Tibial nerve (tissue), 3 donors: ENCODE results near the gene TNNI3K.

ENCODE experiments used
- CTCF ChIP-seq, 5 experiments: fragments of 200-600 bp in 3 of 5; fragments of 450-650 bp in 2 of 5; sonication (generic) in 3 of 5; IDR thresholded peaks; one replicate each; pipeline ENCODE4 v1.5.1; 2016 to 2019; ENCODE audit warnings: antibody characterized with exemption in 5 of 5, mild to moderate bottlenecking in 3 of 5, moderate library complexity in 2 of 5
- POLR2A ChIP-seq, 2 donors: fragments of 450-650 bp; IDR thresholded peaks; one replicate each; pipeline ENCODE4 v1.6.1; 2017; ENCODE audit warnings: antibody characterized with exemption in 2 of 2, mild to moderate bottlenecking in 2 of 2, moderate library complexity in 2 of 2

- TF ChIP-seq CTCF (IDR thresholded peaks at IDR 0.05): no peak
- TF ChIP-seq POLR2A (IDR thresholded peaks at IDR 0.05): no peak
These were observed 39.8 kb upstream of the TNNI3K start for GRCh38 chr1:74195339-74195738.
